ENCODE results near the gene DIPK1A.

DIPK1A gene

DNA sequence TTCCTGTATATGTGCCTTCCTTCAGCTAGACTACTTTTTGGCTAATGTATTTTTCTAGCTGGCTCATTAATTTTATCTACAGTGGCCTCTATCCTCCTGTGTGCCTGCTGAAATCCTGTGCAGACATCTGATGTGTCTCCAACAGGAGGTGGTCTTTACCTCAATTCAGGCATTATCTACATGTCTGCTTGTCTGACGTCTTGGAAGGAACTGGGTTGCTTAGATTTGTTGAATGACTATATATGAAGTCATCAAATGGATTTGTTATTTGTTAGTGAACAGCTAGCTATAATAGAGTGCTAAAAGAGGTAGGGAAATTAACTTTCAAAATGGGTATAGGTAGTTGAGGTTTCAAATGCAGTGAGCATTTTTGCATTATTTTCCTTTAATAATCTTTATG lies 122.7 kb downstream of the DIPK1A start:
- Histone ChIP-seq H3K4me1 (ENCODE audit: low read length) (no peaks in the 10 kb centered on the region; the same call in 1 of the 2 replicates), H3K4me2 (ENCODE audit: low read depth, low read length) (no peak overlapping the region), H3K9ac (ENCODE audit: low read length) (no peak overlapping the region), H3K9me3 (replicated peaks; ENCODE audit: insufficient read depth, low read length) (no peaks in the 10 kb centered on the region), H3F3A (ENCODE audit: insufficient read depth, low read length) (peaks cover 15% of the 10 kb centered on the region; the same call in 1 of the 2 replicates), H3K4me3 (ENCODE audit: low read length) (no peak overlapping the region), H3K9me2 (replicated peaks; ENCODE audit: insufficient read depth, low read length) (no peaks in the 10 kb centered on the region), H3K79me2 (ENCODE audit: low read length) (peaks cover 77% of the 10 kb centered on the region), H3K27me3 (replicated peaks; ENCODE audit: insufficient read depth, low read length) (no peaks in the 10 kb centered on the region), H3K27ac (ENCODE audit: low read length) (no peak overlapping the region), H4K20me1 (ENCODE audit: insufficient read depth, low read length) (peaks cover 44% of the 10 kb centered on the region), H3K36me3 (replicated peaks; ENCODE audit: insufficient read depth, low read length) (no peaks in the 10 kb centered on the region; the same call in 1 of the 2 replicates), H2AFZ (ENCODE audit: low read length) (no peak overlapping the region)
- no peak for DNase-seq
- TF ChIP-seq EZH2phosphoT487 (IDR thresholded peaks at IDR 0.05; ENCODE audit: low read length) (no peak), EZH2 (optimal IDR thresholded peaks at IDR 0.05; ENCODE audit: low read depth, low read length) (no peak)
- TF ChIP-seq, protein P1, sequence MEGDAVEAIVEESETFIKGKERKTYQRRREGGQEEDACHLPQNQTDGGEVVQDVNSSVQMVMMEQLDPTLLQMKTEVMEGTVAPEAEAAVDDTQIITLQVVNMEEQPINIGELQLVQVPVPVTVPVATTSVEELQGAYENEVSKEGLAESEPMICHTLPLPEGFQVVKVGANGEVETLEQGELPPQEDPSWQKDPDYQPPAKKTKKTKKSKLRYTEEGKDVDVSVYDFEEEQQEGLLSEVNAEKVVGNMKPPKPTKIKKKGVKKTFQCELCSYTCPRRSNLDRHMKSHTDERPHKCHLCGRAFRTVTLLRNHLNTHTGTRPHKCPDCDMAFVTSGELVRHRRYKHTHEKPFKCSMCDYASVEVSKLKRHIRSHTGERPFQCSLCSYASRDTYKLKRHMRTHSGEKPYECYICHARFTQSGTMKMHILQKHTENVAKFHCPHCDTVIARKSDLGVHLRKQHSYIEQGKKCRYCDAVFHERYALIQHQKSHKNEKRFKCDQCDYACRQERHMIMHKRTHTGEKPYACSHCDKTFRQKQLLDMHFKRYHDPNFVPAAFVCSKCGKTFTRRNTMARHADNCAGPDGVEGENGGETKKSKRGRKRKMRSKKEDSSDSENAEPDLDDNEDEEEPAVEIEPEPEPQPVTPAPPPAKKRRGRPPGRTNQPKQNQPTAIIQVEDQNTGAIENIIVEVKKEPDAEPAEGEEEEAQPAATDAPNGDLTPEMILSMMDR (IDR thresholded peaks at IDR 0.05; ENCODE audit: low read length) = no peak

DNA sequence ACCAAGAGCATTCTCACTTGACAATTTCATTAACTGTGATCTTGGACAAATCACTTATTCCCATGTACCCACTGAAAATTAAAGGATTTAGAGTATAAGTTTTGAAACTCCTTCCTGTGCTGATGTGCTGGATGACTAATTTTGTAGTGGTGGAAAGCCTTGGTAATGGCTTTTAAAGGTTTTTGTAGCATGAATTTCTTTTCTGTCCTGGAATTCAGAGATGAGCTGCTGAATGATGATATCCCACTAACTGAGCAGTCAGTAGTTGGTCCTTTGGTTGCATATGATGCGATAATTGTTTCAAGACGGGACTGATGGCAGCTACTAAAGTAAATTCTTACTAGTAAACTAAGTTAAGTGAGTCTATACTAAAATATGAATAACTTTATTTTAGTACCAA lies 124.2 kb downstream of the DIPK1A start:
- H3K79me2 ChIP-seq (ENCODE audit: low read length) = peaks cover 91% of the 10 kb centered on the region
- TF ChIP-seq, protein P1 (IDR thresholded peaks at IDR 0.05; ENCODE audit: low read length) = no peak
- no peak for TF ChIP-seq EZH2phosphoT487 (IDR thresholded peaks at IDR 0.05; ENCODE audit: low read length)
- no peak for TF ChIP-seq EZH2 (optimal IDR thresholded peaks at IDR 0.05; ENCODE audit: low read depth, low read length)
- no peaks in the 10 kb centered on the region; the same call in 1 of the 2 replicates for H3K4me1 ChIP-seq (ENCODE audit: low read length)
- H3K4me2 ChIP-seq (ENCODE audit: low read depth, low read length) = no peak overlapping the region
- H3K27me3 ChIP-seq (replicated peaks; ENCODE audit: insufficient read depth, low read length) = no peaks in the 10 kb centered on the region
- H3K9ac ChIP-seq (ENCODE audit: low read length) = no peak overlapping the region
- H3K9me2 ChIP-seq (replicated peaks; ENCODE audit: insufficient read depth, low read length) = no peaks in the 10 kb centered on the region
- no peak overlapping the region for H3K27ac ChIP-seq (ENCODE audit: low read length)
- peaks cover 55% of the 10 kb centered on the region for H4K20me1 ChIP-seq (ENCODE audit: insufficient read depth, low read length)
- no peak for DNase-seq
- H3F3A ChIP-seq (ENCODE audit: insufficient read depth, low read length) = peaks cover 6% of the 10 kb centered on the region; the same call in 1 of the 2 replicates
- no peak overlapping the region for H2AFZ ChIP-seq (ENCODE audit: low read length)
- H3K36me3 ChIP-seq (replicated peaks; ENCODE audit: insufficient read depth, low read length) = no peaks in the 10 kb centered on the region; the same call in 1 of the 2 replicates
- no peaks in the 10 kb centered on the region for H3K9me3 ChIP-seq (replicated peaks; ENCODE audit: insufficient read depth, low read length)
- H3K4me3 ChIP-seq (ENCODE audit: low read length) = no peak overlapping the region

DNA sequence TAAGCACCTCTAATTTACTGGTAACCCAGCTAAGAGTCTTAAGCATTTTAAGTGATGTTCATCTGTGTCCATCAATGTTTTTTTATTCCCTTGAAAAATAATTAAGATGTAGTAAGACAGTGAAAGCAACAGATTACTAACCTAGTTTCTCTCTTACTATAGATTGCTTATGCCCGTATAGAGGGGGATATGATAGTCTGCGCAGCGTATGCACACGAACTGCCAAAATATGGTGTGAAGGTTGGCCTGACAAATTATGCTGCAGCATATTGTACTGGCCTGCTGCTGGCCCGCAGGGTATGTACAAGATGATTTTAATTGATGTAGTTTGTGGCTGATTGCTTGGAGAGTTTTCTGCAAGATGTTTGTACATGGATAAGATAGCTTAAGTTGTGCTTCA lies 126.6 kb downstream of the DIPK1A start:
- TF ChIP-seq EZH2phosphoT487 (IDR thresholded peaks at IDR 0.05; ENCODE audit: low read length) = no peak
- TF ChIP-seq, protein P1 (IDR thresholded peaks at IDR 0.05; ENCODE audit: low read length) = no peak
- TF ChIP-seq EZH2 (optimal IDR thresholded peaks at IDR 0.05; ENCODE audit: low read depth, low read length) = no peak
- DNase-seq = no peak
- Histone ChIP-seq H3K36me3 (replicated peaks; ENCODE audit: insufficient read depth, low read length) (no peaks in the 10 kb centered on the region; the same call in 1 of the 2 replicates), H3K9ac (ENCODE audit: low read length) (no peak overlapping the region), H4K20me1 (ENCODE audit: insufficient read depth, low read length) (peaks cover 48% of the 10 kb centered on the region), H2AFZ (ENCODE audit: low read length) (no peak overlapping the region), H3K4me1 (ENCODE audit: low read length) (peaks cover 3% of the 10 kb centered on the region; the same call in 1 of the 2 replicates), H3K9me2 (replicated peaks; ENCODE audit: insufficient read depth, low read length) (no peaks in the 10 kb centered on the region), H3K27ac (ENCODE audit: low read length) (no peak overlapping the region), H3K27me3 (replicated peaks; ENCODE audit: insufficient read depth, low read length) (no peaks in the 10 kb centered on the region), H3K4me2 (ENCODE audit: low read depth, low read length) (peak overlapping the region; percentile 78; the same call in 1 of the 2 replicates), H3F3A (ENCODE audit: insufficient read depth, low read length) (peaks cover 2% of the 10 kb centered on the region; the same call in 1 of the 2 replicates), H3K79me2 (ENCODE audit: low read length) (peaks cover 78% of the 10 kb centered on the region), H3K4me3 (ENCODE audit: low read length) (no peak overlapping the region), H3K9me3 (replicated peaks; ENCODE audit: insufficient read depth, low read length) (no peaks in the 10 kb centered on the region)
